GM19035 (cell line): ENCODE data around the gene DLST.

Experiments
- ATAC-seq: cut with Tn5 transposase; IDR thresholded peaks from one replicate; pipeline ENCODE4 v1.9.1; 2021; ENCODE audit not compliant: unreplicated experiment

The DLST gene

GRCh38 chr14:74892745-74893144, 11.0 kb downstream of the DLST start:
- no peak for ATAC-seq

- no peak for ATAC-seq
Measured at GRCh38 chr14:74893614-74894091, 11.9 kb downstream of the DLST start.

GRCh38 chr14:74896400-74896799, 14.7 kb downstream of the DLST start:
- ATAC-seq = no peak

GRCh38 chr14:74897642-74898041, 15.9 kb downstream of the DLST start:
- ATAC-seq = no peak

- no peak for ATAC-seq
Measured at GRCh38 chr14:74898083-74898482, 16.4 kb downstream of the DLST start.

GRCh38 chr14:74898694-74899093, 17.0 kb downstream of the DLST start:
- no peak for ATAC-seq

GRCh38 chr14:74902941-74903705, 21.4 kb downstream of the DLST start:
- ATAC-seq = no peak

- ATAC-seq = no peak
Measured at GRCh38 chr14:74904635-74905503, 23.2 kb downstream of the DLST start.

- no peak for ATAC-seq
Measured at GRCh38 chr14:74905595-74906142, 24.0 kb downstream of the DLST start.

- ATAC-seq = no peak
Measured at GRCh38 chr14:74906925-74907521, 25.3 kb downstream of the DLST start.

GRCh38 chr14:74907744-74908143, 26.0 kb downstream of the DLST start:
- no peak for ATAC-seq

GRCh38 chr14:74908861-74909341, 27.2 kb downstream of the DLST start:
- no peak for ATAC-seq

GRCh38 chr14:74909501-74909900, 27.8 kb downstream of the DLST start:
- ATAC-seq = no peak

GRCh38 chr14:74909911-74910310, 28.2 kb downstream of the DLST start:
- ATAC-seq = no peak

GRCh38 chr14:74910556-74910955, 28.8 kb downstream of the DLST start:
- no peak for ATAC-seq

GRCh38 chr14:74911221-74911620, 29.5 kb downstream of the DLST start:
- no peak for ATAC-seq

GRCh38 chr14:74911704-74912103, 30.0 kb downstream of the DLST start:
- no peak for ATAC-seq

GRCh38 chr14:74912111-74912510, 30.4 kb downstream of the DLST start:
- ATAC-seq = no peak

- no peak for ATAC-seq
Measured at GRCh38 chr14:74912801-74913200, 31.1 kb downstream of the DLST start.

GRCh38 chr14:74913393-74913910, 31.7 kb downstream of the DLST start:
- no peak for ATAC-seq

GRCh38 chr14:74913986-74914573, 32.4 kb downstream of the DLST start:
- no peak for ATAC-seq
